Measurements from ENCODE around the gene PLCD4.

PLCD4 gene

GRCh38 chr2:218607436-218608115, at the start of gene PLCD4:
TSS of gene PLCD4 (plus strand) at chr2:218607899. CDS start at chr2:218615740, 7,841 bp downstream.
- no peak for DNase-seq (ENCODE audit: low spot score)
- peak within 1 kb of the TSS; percentile 60 for H3K4me3 ChIP-seq

GRCh38 chr2:218557941-218558340, 49.8 kb upstream of the PLCD4 start:
- DNase-seq (ENCODE audit: low spot score): no peak
- Histone ChIP-seq H3K27ac (no peak overlapping the region), H3K4me3 (no peak overlapping the region)
- no peak for TF ChIP-seq CTCF (IDR thresholded peaks at IDR 0.05)

More at GRCh38 chr2:218607436-218608115, at the start of gene PLCD4:
- peak within 1 kb of the TSS; percentile 30 to 71 for H3K27ac ChIP-seq
- no peak for TF ChIP-seq CTCF (IDR thresholded peaks at IDR 0.05)

GRCh38 chr2:218558986-218559385, 48.7 kb upstream of the PLCD4 start:
- no peak overlapping the region for H3K4me3 ChIP-seq
- no peak for DNase-seq (ENCODE audit: low spot score)
- H3K27ac ChIP-seq: no peak overlapping the region
- TF ChIP-seq CTCF (IDR thresholded peaks at IDR 0.05): no peak

- Histone ChIP-seq H3K27ac (no peak overlapping the region), H3K4me3 (no peak overlapping the region)
- DNase-seq (ENCODE audit: low spot score): no peak
- TF ChIP-seq CTCF (IDR thresholded peaks at IDR 0.05): no peak
Measured at GRCh38 chr2:218564056-218564455, 43.6 kb upstream of the PLCD4 start.

- DNase-seq (ENCODE audit: low spot score): no peak
- no peak for TF ChIP-seq CTCF (IDR thresholded peaks at IDR 0.05)
- no peak overlapping the region for H3K4me3 ChIP-seq
- no peak overlapping the region for H3K27ac ChIP-seq
Measured at GRCh38 chr2:218566296-218566695, 41.4 kb upstream of the PLCD4 start.

GRCh38 chr2:218567797-218568189, 39.9 kb upstream of the PLCD4 start:
- DNase-seq (ENCODE audit: low spot score): no peak
- Histone ChIP-seq H3K27ac (peak overlapping the region; percentile 88 to 91), H3K4me3 (peak overlapping the region; percentile 95)
- TF ChIP-seq CTCF (IDR thresholded peaks at IDR 0.05): no peak

Measured in coronary artery (tissue), 2 donors.